HuH-7 (cell line): ENCODE data around the gene NPIPA7.
"Not testable (repeated sequence)": the region's sequence is repeated elsewhere in the genome, so short reads cannot be mapped to it uniquely, and the experiment has no call there.

Source experiments
- DNase-seq: peaks from one replicate; pipeline ENCODE4 v3.0.0; 2011; ENCODE audit warnings: low spot score

Gene NPIPA7

DNA sequence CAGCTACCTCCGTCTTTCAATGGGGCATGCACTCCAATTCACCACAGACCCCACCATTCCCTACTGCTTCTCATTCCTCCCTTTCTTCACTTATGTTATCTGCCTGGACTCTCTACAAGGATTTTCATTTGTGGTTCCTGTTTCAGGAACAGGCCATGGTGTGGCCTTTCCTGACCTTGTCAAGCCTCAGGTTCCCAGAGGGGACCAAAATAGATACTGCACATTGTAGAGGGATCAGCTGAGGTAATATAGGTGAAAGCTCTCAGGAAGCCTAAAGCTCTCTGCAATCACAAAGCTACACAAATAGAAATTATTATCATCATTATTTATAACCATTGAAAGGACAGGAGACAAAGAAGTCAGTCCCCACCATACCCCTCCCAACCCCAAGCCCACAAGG, 41.6 kb downstream of the NPIPA7 start:
- not testable (repeated sequence) for DNase-seq

DNA sequence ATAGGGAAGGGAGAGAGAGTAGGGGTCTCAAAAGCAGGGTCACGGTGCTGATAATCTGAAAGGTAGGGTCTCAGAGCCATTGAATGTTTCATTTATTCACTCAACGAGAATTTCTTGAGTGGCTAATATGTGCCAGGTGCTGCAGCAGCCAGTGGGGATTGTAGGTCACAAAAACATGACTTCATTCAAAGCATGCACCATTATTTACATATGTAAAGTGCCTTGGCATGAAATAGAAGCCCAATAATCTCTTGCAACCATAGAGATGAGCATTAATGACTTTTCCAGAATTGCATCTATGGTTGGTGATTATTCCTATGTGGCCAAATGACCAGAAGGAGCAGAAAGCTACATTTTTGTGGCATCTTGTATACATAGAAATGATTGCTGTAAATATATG, 46.2 kb downstream of the NPIPA7 start:
- not testable (repeated sequence) for DNase-seq

DNA sequence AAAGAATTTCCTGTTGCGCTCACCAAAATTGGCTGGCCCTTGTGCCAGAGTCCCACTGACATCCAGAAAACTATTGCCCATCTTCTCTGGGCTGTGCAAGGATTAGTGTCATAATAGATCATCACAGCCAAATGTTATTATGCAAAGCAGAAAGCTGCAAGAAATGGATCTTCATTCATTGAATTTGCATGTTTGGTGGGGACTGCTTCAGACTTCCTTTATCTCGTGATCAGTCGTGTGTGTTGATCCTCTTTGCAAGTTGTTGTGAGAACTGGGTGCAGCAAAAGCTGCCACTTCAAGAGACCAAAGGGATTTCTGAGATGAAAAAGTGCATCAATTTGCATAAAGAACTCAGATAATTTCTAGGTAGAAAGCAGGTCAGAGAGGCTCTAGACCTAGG, 52.2 kb downstream of the NPIPA7 start:
- DNase-seq: not testable (repeated sequence)

DNA sequence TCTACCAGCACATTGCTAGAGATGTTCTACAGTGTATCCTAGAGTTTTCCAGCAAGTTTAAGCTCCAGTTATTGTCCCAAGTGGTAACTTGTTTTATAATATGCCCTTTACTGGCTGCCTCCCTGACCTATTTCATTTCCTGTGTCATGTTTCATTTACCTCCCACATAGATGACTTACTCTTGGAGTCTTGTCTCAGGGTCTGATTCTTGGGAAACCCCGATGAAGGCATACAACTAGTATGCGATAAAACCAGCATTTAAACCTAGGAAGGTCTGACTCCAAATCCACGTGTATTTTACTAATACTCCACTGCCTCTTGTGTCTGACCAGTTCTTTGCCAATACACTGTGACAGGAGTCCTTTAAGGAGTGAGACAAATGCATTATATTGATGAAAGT, 55.8 kb downstream of the NPIPA7 start:
- DNase-seq: not testable (repeated sequence)

DNA sequence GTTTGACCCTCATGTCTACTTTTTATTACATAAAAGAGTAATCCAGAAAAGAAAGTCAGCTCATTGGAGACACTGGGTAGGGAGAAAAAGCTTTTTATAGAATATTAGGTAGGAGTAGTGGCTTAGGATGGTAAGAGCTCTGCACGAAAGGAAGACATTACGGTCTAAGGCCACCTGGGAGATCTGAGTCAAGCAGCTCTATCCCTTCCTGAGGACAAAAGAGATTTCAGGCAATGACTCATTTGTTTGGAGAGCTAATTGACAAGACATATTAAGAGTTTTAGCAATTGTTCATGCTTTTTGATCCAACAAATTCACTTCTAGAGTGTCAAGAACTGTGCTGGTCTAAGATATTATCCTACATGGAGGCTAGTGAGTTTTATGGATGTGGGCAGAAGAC, 62.5 kb downstream of the NPIPA7 start:
- not testable (repeated sequence) for DNase-seq
